GM12892 (cell line): Measurements from ENCODE around the gene CARNS1.

Source experiments
- DNase-seq: peaks from one replicate; pipeline ENCODE4 v3.0.0; 2011; ENCODE audit not compliant: insufficient read length
- FAIRE-seq: peaks from 2 replicates; lab custom pipeline; 2011; peaks lifted over from hg19 to GRCh38; lab: Jason Lieb, UNC
- POLR2A ChIP-seq: IDR thresholded peaks from 2 replicates; pipeline ENCODE4 v1.6.1; 2011; ENCODE audit warnings: low read depth, low read length, control low read depth
- POLR2AphosphoS5 ChIP-seq: IDR thresholded peaks from 2 replicates; pipeline ENCODE4 v1.6.1; 2011; ENCODE audit warnings: low read depth, low read length, control low read depth
- TAF1 ChIP-seq: IDR thresholded peaks from 2 replicates; pipeline ENCODE4 v1.6.1; 2011; ENCODE audit warnings: low read depth, mild to moderate bottlenecking, control low read depth, low read length, borderline replicate concordance

The CARNS1 gene

DNA sequence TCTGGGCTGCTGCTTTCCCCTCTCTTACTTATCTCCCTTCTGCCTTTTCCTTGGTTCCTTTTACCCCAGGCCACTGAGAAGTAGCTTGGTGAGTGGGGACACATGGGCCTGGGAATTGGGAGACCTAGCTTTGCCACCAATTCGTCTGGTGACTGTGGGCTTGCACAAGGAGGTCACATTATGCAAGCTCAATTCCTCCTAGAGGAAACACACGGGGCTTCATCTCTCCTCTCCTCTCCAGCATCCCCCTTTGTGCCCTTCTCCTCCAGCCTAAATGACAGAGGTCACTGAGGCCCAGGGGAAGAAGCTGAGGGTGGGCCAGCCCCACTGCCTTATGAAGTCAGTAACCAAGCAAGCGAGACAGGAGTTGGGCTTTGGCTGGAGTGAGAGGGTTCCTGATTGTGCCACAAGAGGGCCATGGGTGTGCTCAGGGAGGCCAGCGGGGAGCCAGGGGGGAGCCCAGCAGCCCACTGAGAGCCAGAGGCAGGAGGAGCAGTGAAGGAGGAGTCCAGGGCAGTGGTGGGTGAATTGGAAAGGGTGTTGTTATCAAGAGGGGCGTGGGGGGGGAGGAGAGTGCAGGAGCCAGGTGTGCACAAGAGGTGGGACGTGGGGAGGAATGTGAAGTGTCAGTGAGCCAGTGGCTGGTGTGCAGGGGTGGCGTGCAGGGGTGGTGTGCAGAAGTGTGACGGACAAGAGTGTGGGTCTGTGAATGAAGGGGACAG, 44.1 kb upstream of the CARNS1 start:
- DNase-seq (peak; percentile 66), FAIRE-seq (no peak)
- TF ChIP-seq POLR2A (no peak), TAF1 (no peak), POLR2AphosphoS5 (no peak)

DNA sequence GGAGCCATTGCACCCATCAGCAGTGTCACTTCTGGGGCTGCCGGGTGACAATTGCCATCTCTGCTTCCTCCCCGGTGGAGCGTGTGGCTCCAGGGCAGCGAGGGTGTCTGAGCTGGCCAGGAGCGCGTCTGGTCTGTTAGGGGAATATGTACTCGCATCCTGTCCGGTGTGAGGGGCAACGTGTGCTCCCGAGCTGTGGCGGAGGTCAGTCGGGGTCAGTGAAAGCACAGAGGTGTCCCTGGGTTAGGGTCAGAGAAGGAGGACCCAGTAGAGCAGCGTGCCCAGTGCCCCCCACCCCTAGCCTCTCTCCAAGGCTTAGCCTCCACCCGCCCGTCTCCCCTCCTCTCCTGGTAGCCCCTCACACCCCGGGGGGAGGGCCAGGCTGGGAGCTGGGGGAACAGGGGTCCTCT, 43.6 kb upstream of the CARNS1 start:
- DNase-seq: no peak
- FAIRE-seq: peak; percentile 71
- TF ChIP-seq POLR2AphosphoS5 (no peak), POLR2A (no peak), TAF1 (no peak)

DNA sequence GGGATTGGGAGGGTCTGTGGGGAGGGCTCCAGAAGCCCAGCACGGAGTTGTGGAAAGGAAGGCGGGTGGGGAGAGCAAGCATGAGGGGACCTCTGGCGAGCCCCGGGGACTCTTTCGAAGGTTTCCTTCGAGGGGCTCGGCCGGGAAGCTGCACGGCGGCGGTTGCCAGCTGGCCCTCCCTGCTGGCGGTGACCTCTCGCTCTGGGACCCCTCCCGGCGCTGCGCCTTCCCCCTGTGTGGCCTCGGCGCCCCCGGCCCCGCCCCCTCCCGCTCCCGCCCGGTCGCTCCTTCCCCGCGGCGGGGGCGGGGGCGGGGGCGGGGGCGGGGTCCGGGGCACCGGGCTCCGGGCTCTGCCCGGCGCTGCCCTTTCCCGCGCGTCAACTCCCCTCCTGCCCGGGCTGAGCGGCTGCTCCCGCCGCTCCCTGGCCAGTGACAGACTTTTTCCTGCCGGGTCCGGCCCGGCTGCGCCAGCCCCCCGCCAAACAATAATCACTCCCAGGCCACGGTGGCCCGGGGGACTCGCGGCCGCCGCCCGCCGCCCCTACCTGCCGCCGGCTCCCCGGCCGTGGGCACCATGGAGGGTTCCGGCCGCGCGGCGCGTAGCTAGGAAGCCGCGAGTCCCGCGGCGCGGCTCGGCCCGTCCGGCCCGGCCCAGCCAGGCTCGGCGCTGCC, 43.0 kb upstream of the CARNS1 start:
- DNase-seq: no peak
- FAIRE-seq: no peak
- TF ChIP-seq TAF1: no peak
- no peak for TF ChIP-seq POLR2AphosphoS5
- no peak for TF ChIP-seq POLR2A

- TF ChIP-seq POLR2AphosphoS5 (no peak), TAF1 (no peak), POLR2A (no peak)
- FAIRE-seq (peak; percentile 87), DNase-seq (peak; percentile 74)
These were observed 42.4 kb upstream of the CARNS1 start, which contains the start of gene CLCF1 for GRCh38 chr11:67372993-67373647. Gene CLCF1, minus strand, starts transcription at chr11:67373598. Its CDS starts 59 bp downstream, at chr11:67373539.

DNA sequence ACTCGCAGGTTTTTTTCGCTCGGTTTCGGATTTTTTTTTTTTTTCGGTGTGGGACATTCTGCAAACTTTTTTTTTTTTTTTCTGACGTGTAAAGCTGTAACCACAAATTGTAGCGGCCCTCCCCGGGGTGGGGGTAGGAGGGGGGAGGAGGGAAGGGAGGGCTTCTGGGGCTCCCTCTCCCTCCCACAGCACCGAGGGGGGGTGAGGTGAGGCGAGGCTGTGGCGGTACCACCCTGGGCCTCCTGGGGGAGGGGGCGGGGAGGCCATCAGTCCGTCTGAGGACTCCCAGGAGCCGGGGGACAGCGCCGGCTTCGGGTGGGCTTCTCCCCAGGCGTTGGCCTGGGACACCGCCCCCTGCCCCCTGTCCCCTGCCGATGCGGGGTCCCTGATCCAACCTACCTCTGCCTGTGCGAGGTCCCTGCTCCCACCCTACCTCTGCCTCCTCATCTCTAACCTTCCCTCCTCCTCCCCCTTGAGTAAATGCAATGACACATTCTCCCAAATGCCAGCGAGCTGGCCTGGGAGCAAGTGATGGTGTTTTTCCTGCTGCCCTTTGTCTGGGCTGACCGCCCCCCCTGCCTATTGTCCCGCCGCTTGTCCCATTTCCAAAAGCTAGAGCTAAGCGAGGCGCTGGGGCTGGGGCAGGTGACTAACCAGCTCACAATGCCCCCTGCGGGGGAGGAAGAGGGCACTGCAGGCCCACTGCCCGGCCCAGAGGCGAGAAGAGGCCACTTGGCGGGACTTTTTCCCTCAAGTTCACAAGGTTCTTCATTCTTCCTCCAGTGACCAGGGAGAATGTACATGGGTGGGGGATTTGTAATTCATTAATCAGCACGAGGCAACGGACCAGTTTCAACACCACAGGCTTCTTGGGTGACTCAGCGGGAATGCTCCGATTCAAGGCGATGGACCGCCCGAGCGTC, 41.6 kb upstream of the CARNS1 start:
- TF ChIP-seq POLR2A: no peak
- no peak for TF ChIP-seq POLR2AphosphoS5
- FAIRE-seq: peak; percentile 69
- peak; percentile 82 for DNase-seq

DNA sequence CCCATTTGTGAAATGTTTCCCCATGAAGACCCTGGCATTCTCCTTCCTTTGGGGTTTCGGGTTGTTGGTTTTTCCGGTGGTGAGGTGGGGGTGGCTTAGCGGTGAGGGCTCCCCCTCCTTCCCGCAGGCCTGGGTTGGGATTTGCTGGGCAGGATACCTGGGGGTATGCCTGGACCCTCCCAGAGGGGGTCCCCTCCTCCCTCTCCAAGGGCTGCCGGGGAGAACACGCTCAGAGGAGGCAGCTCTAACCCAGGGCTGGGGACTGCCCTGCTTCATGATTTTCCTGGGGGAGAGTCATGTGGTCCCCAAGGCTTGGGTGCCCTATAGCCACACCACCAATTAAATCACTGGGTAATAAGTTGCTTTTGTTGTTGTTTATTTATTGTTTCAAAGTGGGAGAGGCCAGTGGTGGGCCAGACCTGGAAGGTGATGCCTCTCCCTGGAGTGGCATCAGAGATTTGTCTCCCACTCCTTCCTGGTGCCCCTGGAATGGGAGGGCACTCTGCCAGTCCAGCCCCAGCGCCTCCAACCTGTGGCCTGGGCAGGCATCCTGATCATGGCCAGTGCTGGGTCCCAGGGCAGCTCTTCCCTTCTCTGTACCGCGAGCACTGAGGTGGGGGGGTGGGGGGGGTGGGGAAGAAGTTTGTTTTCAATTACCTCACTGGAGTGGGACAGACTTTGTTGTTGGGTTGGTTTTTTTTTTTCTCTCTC, 40.8 kb upstream of the CARNS1 start:
- TF ChIP-seq POLR2AphosphoS5: no peak
- no peak for DNase-seq
- no peak for FAIRE-seq

DNA sequence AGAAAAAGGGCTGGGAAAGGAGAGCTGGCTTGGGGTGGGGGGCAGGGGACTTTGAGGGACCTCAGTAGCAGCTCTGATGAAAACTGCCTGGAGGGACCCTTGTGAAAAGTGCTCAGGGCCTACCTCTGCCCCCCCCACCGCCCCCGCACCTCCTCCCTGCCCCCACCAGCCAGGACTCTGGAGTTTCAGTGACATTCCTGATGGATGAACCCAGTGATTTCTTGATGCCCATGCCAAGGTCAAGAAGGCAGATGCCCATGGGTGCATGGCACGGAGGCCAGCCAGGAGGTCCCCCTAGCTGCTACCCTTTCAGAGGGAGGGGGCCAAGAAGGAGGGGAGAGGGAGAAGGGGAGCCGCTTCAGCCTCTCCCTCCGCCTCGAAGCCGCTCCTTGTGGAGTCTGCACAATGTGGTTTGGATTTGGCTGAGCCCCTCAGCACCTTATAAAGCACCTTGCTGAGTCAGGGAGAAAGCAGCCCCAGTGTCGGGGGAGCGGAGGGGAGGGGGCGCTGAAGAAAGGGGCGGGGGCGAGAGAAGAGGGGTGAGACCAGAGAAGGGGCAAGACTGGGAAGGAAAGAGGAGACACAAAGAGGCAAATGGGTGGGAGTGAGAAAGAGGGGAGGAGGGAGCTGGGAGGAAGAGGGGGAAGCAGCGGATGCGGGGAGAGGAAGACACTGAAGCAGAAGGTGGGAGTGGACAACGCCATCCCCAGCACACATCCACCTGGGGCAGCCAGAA, 40.0 kb upstream of the CARNS1 start:
- FAIRE-seq: no peak

DNA sequence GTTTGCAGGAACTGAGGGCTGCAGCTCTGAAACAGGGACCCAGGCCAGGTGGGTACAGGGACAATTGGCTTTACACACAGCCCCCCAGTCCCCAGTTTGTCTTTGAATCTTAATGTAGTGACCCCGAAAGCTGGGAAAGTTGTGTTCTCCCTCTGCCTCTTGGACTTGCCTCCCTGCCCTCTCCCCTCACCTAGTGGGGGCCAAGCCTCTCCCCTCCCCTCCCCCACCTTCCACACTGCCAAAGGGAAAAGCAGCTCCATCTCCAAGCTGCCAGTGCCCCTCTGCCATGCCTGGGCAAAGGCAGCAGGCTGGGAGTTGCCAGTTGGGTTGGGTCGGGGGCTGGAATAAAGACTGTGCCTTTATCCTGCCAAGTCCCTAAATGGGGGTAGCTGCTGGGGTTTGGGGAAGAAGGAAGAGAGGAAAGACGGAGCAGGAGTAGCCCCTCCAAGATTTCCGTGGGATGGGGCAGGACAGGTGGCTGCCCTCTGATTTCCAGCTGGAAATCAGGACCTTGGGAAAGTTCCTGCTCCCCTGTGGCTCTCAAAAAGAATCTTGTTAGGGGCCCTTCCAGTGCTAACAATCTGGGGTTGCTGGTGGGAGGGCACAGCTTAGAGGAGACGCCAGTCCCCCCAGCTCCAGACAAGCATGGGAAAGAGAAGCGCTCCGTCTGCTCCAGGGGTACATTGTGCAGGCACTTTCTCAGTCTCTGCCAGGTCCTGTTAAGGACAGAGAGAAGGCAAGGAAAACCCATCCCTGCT, 39.2 kb upstream of the CARNS1 start:
- FAIRE-seq: no peak
- TF ChIP-seq TAF1 (no peak), POLR2AphosphoS5 (no peak), POLR2A (no peak)
- DNase-seq: no peak

More for the DNA sequence above, 40.0 kb upstream of the CARNS1 start:
- TF ChIP-seq POLR2AphosphoS5: no peak
- TF ChIP-seq POLR2A: no peak
- no peak for TF ChIP-seq TAF1
- no peak for DNase-seq

GRCh38 chr11:67376873-67377808, 38.3 kb upstream of the CARNS1 start:
- no peak for TF ChIP-seq POLR2AphosphoS5
- no peak for TF ChIP-seq POLR2A
- no peak for TF ChIP-seq TAF1
- FAIRE-seq: no peak
- no peak for DNase-seq
